Kidney (tissue), 14 donors: ENCODE data around the gene CCM2L. TPM values are rescaled to one million over a fixed set of nuclear protein-coding genes. Genes with fewer than 3 reads are reported as not detected.

Experiments used
- DNase-seq, 5 donors: peaks; one replicate each; pipeline ENCODE4 v3.0.0-alpha.2; 2013 to 2020
- FAIRE-seq: peaks from 2 replicates; lab custom pipeline; 2012; peaks lifted over from hg19 to GRCh38; lab: Jason Lieb, UNC
- H3K27ac ChIP-seq, 2 donors: one replicate each; pipeline ENCODE4 v1.7.0; 2013; ENCODE audit warnings: low read depth in 2 of 2, low read length in 2 of 2, inconsistent platforms in 1 of 2
- H3K27me3 ChIP-seq: one replicate; pipeline ENCODE4 v1.7.1; 2013; ENCODE audit warnings: low read length, inconsistent platforms; ENCODE audit not compliant: control insufficient read depth, insufficient read depth
- H3K36me3 ChIP-seq, 3 donors: one replicate each; pipeline versions ENCODE4 v1.7.0 to v1.7.1; 2013; ENCODE audit warnings: low read length in 3 of 3, control low read depth in 1 of 3, inconsistent platforms in 1 of 3; ENCODE audit not compliant: insufficient read depth in 3 of 3, control insufficient read depth in 2 of 3
- H3K4me1 ChIP-seq, 3 donors: one replicate each; pipeline versions ENCODE4 v1.7.0 to v1.7.1; 2013; ENCODE audit warnings: low read length in 3 of 3, inconsistent platforms in 1 of 3, low read depth in 1 of 3; ENCODE audit not compliant: control insufficient read depth in 2 of 3, insufficient read depth in 2 of 3
- H3K4me3 ChIP-seq, 3 donors: one replicate each; pipeline versions ENCODE4 v1.7.0 to v1.8.1; 2013; ENCODE audit warnings: low read length in 3 of 3, control low read depth in 1 of 3, inconsistent platforms in 1 of 3
- H3K9ac ChIP-seq, 3 donors: one replicate each; pipeline versions ENCODE4 v1.7.0 to v1.7.1; 2013; ENCODE audit warnings: low read length in 3 of 3, control low read depth in 1 of 3, inconsistent platforms in 1 of 3
- H3K9me3 ChIP-seq, 3 donors: one replicate each; pipeline versions ENCODE4 v1.7.0 to v1.7.1; 2013; ENCODE audit warnings: low read length in 3 of 3, control low read depth in 1 of 3, inconsistent platforms in 1 of 3; ENCODE audit not compliant: control insufficient read depth in 2 of 3, insufficient read depth in 1 of 3
- intact Hi-C: fragments of 100-400 bp; cut with DNase I; formaldehyde crosslinking; loops from one replicate; pipeline ENCODE4 v1.11.1; 2022
- polyA plus RNA-seq: library from polyadenylated mRNA; stranded (reverse); fragments of 350-450 nt; fragmentation: Illumina TruSeq; extraction: RNeasy Lipid Tissue Mini Kit (QIAGEN cat#74804); gene quantifications from one replicate; pipeline ENCODE4 v1.2.3, GENCODE V29; 2014; ENCODE audit warnings: low read depth, low replicate concordance; ENCODE audit not compliant: insufficient read depth
- total RNA-seq: library from RNA; stranded (reverse); fragmentation: NEBNext Ultra II Directional; extraction: Animal tissue kit (Norgen Biotek cat#: 25700); gene quantifications from one replicate; pipeline ENCODE4 v1.2.1, GENCODE V29; 2021
- TF ChIP-seq, protein P1 (sequence below): IDR thresholded peaks from 3 replicates; pipeline ENCODE4 v1.5.1; 2012; ENCODE audit warnings: mild to moderate bottlenecking, moderate library complexity, borderline replicate concordance; ENCODE audit not compliant: insufficient read depth; ENCODE audit errors: extremely low read depth
- donor health status: control.
- donor health status: control.
- donor health status: control.
- donor health status: control.
- donor health status: control.
- donor health status: DM: yes; HTN: yes; CAD: no.
- donor health status: Normal renal cell carcinoma (clear cell type).

CCM2L gene
- total and polyA plus RNA-seq, 2 donors from 2014 or later: 9.9 to 13.8 TPM

DNA sequence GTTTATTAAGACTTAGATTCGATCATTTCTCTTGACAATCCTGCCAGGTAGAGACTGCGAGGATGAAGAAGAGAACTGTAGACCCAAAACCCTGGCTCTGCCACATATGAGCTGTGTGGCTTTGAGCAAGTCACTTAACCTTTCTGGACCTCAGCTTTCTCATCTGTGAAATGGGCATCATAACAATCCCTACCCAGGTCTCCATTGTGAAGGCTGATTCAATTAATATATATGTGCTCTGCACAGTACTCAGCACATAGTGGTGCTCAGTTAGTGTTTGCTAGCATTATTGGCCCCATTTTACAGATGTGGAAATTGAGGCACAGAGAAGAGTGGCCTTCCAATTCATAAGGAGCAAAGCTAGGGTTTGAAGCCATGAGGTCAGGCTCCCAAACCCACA is 34.4 kb upstream of the CCM2L start:
- TF ChIP-seq, protein P1, sequence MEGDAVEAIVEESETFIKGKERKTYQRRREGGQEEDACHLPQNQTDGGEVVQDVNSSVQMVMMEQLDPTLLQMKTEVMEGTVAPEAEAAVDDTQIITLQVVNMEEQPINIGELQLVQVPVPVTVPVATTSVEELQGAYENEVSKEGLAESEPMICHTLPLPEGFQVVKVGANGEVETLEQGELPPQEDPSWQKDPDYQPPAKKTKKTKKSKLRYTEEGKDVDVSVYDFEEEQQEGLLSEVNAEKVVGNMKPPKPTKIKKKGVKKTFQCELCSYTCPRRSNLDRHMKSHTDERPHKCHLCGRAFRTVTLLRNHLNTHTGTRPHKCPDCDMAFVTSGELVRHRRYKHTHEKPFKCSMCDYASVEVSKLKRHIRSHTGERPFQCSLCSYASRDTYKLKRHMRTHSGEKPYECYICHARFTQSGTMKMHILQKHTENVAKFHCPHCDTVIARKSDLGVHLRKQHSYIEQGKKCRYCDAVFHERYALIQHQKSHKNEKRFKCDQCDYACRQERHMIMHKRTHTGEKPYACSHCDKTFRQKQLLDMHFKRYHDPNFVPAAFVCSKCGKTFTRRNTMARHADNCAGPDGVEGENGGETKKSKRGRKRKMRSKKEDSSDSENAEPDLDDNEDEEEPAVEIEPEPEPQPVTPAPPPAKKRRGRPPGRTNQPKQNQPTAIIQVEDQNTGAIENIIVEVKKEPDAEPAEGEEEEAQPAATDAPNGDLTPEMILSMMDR: no peak
- no peak overlapping the region for H3K4me3 ChIP-seq
- intact Hi-C loops: no loop called here
- H3K36me3 ChIP-seq: no peaks in the 10 kb centered on the region
- H3K9me3 ChIP-seq: no peaks in the 10 kb centered on the region
- H3K9ac ChIP-seq: no peak overlapping the region
- no peak overlapping the region for H3K27ac ChIP-seq
- no peaks in the 10 kb centered on the region for H3K27me3 ChIP-seq
- no peak for FAIRE-seq
- DNase-seq: no peak
- H3K4me1 ChIP-seq: no peaks in the 10 kb centered on the region

DNA sequence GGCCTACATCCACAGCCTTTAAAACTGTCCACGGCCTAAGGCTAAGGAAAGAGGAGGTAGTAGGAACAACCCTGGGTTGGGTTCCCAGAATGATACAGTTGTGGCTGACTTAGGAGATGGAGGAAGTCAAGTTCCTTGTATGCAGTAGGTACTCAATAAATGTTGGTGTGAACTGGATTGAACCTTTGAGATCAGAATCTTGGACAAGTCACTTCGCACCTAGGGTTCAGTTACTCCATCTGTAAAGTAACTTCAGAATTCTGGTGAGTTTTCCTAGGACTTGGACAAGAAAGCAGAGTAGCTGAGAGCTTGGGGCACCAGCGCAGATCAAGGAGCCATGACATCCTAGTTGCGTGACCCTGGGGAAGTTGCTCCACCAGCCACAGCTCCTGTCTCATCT is 33.2 kb upstream of the CCM2L start:
- Histone ChIP-seq H3K4me1 (no peaks in the 10 kb centered on the region), H3K36me3 (no peaks in the 10 kb centered on the region), H3K27me3 (no peaks in the 10 kb centered on the region), H3K9ac (no peak overlapping the region), H3K4me3 (no peak overlapping the region), H3K27ac (no peak overlapping the region), H3K9me3 (no peaks in the 10 kb centered on the region)
- FAIRE-seq (no peak), DNase-seq (no peak)
- intact Hi-C loops: no loop called here
- TF ChIP-seq, protein P1: no peak

DNA sequence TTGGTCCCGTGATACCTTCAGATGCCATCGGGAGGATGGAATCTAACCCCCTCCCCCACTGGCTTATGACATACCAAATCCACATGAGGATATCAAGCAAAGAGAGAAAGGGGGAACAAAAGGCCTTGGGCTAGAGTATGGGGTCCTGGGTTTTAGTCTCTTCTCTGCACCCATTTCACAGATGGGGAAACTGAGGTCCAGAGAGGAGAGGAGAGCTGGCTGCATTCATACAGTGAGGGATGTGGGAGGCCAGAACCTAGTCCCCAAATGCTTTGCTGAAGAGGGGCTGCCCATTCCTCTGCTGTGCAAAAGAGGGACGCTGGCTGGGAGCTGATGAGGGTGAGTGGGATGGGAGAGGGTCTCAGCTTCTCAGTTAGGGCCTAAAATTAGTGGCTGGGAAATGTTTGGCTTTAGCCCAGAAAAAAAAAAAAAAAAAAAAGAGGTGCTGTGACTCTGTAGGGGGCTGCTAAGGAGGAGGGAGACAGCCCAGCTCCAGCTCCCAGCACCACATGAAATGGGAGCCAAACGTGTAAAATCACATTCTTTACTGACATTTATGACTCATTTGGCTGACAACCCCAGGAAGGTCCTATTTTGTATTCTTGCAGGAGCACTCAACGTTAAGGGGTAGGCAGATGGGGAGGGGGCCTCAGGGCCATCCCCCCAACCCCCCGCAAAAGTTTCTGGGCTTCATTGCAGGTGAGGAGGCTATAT is 30.4 kb upstream of the CCM2L start:
- Histone ChIP-seq H3K4me3 (no peak overlapping the region), H3K27ac (no peak overlapping the region), H3K4me1 (no peaks in the 10 kb centered on the region), H3K27me3 (no peaks in the 10 kb centered on the region), H3K36me3 (no peaks in the 10 kb centered on the region), H3K9me3 (no peaks in the 10 kb centered on the region), H3K9ac (no peak overlapping the region)
- intact Hi-C loops: no loop called here
- FAIRE-seq (no peak), DNase-seq (peak in 2 of 5 donors; percentile 53 to 66)
- TF ChIP-seq, protein P1: no peak

DNA sequence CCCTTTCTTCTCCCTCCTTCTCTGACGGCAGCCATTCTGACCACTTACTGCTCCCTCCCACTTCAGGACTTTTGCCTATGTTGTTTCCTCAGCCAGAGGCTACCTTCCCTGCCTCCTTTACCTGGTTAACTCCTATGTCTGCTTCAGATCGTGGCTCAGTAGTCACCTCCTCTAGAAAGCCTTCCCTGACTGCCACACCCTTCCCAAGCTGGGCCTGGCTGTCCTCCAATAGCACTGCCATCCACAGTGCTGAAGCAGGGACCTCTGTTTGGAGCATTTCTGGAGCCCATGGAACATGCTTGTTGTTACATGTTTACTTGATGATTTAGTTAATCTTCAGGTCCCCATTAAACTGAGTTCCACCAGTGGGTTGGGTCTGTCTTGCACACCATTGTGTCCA is 28.5 kb upstream of the CCM2L start:
- FAIRE-seq: no peak
- TF ChIP-seq, protein P1: no peak
- Histone ChIP-seq H3K27me3 (no peaks in the 10 kb centered on the region), H3K4me1 (no peaks in the 10 kb centered on the region), H3K27ac (no peak overlapping the region), H3K4me3 (no peak overlapping the region), H3K9me3 (no peaks in the 10 kb centered on the region), H3K36me3 (no peaks in the 10 kb centered on the region), H3K9ac (no peak overlapping the region)
- intact Hi-C loops: no loop called here
- DNase-seq: no peak
